ENCODE measurements around the gene PALLD.

Gene PALLD

DNA sequence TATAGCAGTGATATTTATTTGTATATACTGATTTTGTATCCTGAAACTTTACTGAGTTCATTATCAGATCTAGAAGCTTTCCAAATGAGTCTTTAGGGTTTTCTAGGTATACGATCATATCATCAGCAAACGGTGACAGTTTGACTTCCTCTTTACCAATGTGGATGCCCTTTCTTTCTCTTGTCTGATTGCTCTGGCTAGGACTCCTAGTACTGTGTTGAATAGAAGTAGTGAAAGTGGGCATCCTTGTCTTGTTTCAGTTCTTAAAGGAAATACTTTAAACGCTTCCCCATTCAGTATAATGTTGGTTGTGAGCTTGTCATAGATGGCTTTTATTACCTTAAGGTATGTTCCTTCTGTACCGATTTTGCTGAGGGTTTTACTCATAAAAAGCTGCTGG is 475.7 kb downstream of the PALLD start:
- no peak for DNase-seq (ENCODE audit: low read depth in 2 of 2)

Measured in stimulated activated CD8-positive, alpha-beta memory T cell treated with anti-CD3 and anti-CD28 coated beads, Interleukin-2, amount 100 ng/mL, for 48 hours (primary cell).